IMR-90 (cell line): Measurements from ENCODE around the gene BTAF1. TPM values are rescaled to one million over a fixed set of nuclear protein-coding genes. Genes with fewer than 3 reads are reported as not detected.

Experiments
- ATAC-seq: fragments of 200-7000 bp; cut with Tn5 transposase; 2 replicates; pipeline ENCODE4 v1.9.1; 2020; ENCODE audit warnings: low read depth, mild to moderate bottlenecking, moderate library complexity
- BruUV-seq: library from RNA; stranded (reverse); fragments of 400-500 nt; replicated peaks from 2 replicates; lab custom pipeline; 2021; lab: Mats Ljungman, UMichigan
- CTCF ChIA-PET: fragments of 300-600 bp; formaldehyde crosslinking; extraction: SDS; loops from one replicate; lab custom pipeline; 2021; ENCODE audit warnings: antibody characterized with exemption; lab: Yijun Ruan, JAX
- POLR2A ChIA-PET: fragments of 300-600 bp; sonication (Branson Sonifier 250); formaldehyde crosslinking; loops from one replicate; lab custom pipeline; 2022; ENCODE audit warnings: antibody characterized with exemption; ENCODE audit not compliant: unreplicated experiment; lab: Charles Lee
- DNase-seq: peaks from one replicate; pipeline ENCODE4 v3.0.0; 2013
- H2AFZ ChIP-seq: replicated peaks from 2 replicates; pipeline ENCODE3; 2013; ENCODE audit warnings: low read length, mild to moderate bottlenecking; ENCODE audit not compliant: poor library complexity
- H2AK5ac ChIP-seq: 2 replicates; pipeline ENCODE4 v1.6.1; 2013; ENCODE audit warnings: low read depth, low read length, inconsistent platforms
- H2AK9ac ChIP-seq: replicated peaks from 2 replicates; pipeline ENCODE3; 2013; ENCODE audit warnings: mild to moderate bottlenecking, low read depth, low read length, moderate library complexity; ENCODE audit not compliant: poor library complexity
- H2BK120ac ChIP-seq: 2 replicates; pipeline ENCODE4 v1.6.1; 2013; ENCODE audit warnings: low read depth, low read length, inconsistent platforms
- H2BK15ac ChIP-seq: 3 replicates; pipeline ENCODE4 v1.6.1; 2013; ENCODE audit warnings: low read depth, low read length, inconsistent platforms
- H2BK20ac ChIP-seq: 2 replicates; pipeline ENCODE4 v1.6.1; 2013; ENCODE audit warnings: low read depth, mild to moderate bottlenecking, inconsistent platforms, low read length, moderate library complexity
- H2BK5ac ChIP-seq: 2 replicates; pipeline ENCODE4 v1.6.1; 2013; ENCODE audit warnings: mild to moderate bottlenecking, low read depth, low read length, inconsistent platforms; ENCODE audit not compliant: poor library complexity, severe bottlenecking
- H3K14ac ChIP-seq: replicated peaks from 2 replicates; pipeline ENCODE4 v1.6.1; 2013; ENCODE audit warnings: low read depth, low read length, inconsistent platforms
- H3K18ac ChIP-seq: 2 replicates; pipeline ENCODE4 v1.6.1; 2013; ENCODE audit warnings: low read depth, low read length, control low read depth
- H3K23ac ChIP-seq: 2 replicates; pipeline ENCODE4 v1.6.1; 2013; ENCODE audit warnings: low read depth, low read length, inconsistent platforms
- H3K27ac ChIP-seq: 2 replicates; pipeline ENCODE4 v1.5.1; 2013; ENCODE audit warnings: mild to moderate bottlenecking, control low read depth, low read length; ENCODE audit not compliant: insufficient read depth
- H3K27me3 ChIP-seq: 2 replicates; pipeline ENCODE4 v1.6.1; 2013; ENCODE audit warnings: low read length; ENCODE audit not compliant: control insufficient read depth, insufficient read depth
- H3K36me3 ChIP-seq: 2 replicates; pipeline ENCODE4 v1.6.1; 2013; ENCODE audit warnings: low read length, mixed read lengths; ENCODE audit not compliant: control insufficient read depth, insufficient read depth
- H3K4ac ChIP-seq: 2 replicates; pipeline ENCODE4 v1.6.1; 2013; ENCODE audit warnings: low read depth, low read length, inconsistent platforms
- H3K4me1 ChIP-seq: 2 replicates; pipeline ENCODE4 v1.6.1; 2013; ENCODE audit warnings: low read length, mixed read lengths; ENCODE audit not compliant: control insufficient read depth, insufficient read depth
- H3K4me2 ChIP-seq: 2 replicates; pipeline ENCODE4 v1.6.1; 2013; ENCODE audit warnings: low read depth, mild to moderate bottlenecking, control low read depth, low read length, moderate library complexity
- H3K4me3 ChIP-seq: 2 replicates; pipeline ENCODE4 v1.5.1; 2013; ENCODE audit warnings: low read depth, mild to moderate bottlenecking, control low read depth, low read length, moderate library complexity; ENCODE audit not compliant: insufficient read depth
- H3K56ac ChIP-seq: 2 replicates; pipeline ENCODE4 v1.6.1; 2013; ENCODE audit warnings: low read length, inconsistent platforms; ENCODE audit not compliant: insufficient read depth; ENCODE audit errors: extremely low read depth
- H3K79me1 ChIP-seq, 2 experiments: 2 replicates each; pipeline ENCODE4 v1.6.1; 2013; ENCODE audit warnings: low read length in 2 of 2, inconsistent platforms in 1 of 2, low read depth in 1 of 2
- H3K9ac ChIP-seq: 2 replicates; pipeline ENCODE4 v1.6.1; 2013; ENCODE audit warnings: low read depth, low read length, control low read depth
- H3K9me1 ChIP-seq: 2 replicates; pipeline ENCODE4 v1.6.1; 2013; ENCODE audit warnings: low read length, inconsistent platforms; ENCODE audit not compliant: insufficient read depth
- H3K9me3 ChIP-seq: 2 replicates; pipeline ENCODE4 v1.6.1; 2013; ENCODE audit warnings: low read length; ENCODE audit not compliant: control insufficient read depth, insufficient read depth
- H4K20me1 ChIP-seq: 2 replicates; pipeline ENCODE4 v1.6.1; 2013; ENCODE audit warnings: low read length, inconsistent platforms; ENCODE audit not compliant: insufficient read depth
- H4K5ac ChIP-seq: 2 replicates; pipeline ENCODE4 v1.6.1; 2013; ENCODE audit warnings: mild to moderate bottlenecking, low read depth, low read length, control low read depth
- H4K8ac ChIP-seq, 2 experiments: 2 replicates each; pipeline ENCODE4 v1.6.1; 2013; ENCODE audit warnings: low read depth in 2 of 2, low read length in 2 of 2, control low read depth in 1 of 2, inconsistent platforms in 1 of 2
- H4K91ac ChIP-seq: 2 replicates; pipeline ENCODE4 v1.6.1; 2013; ENCODE audit warnings: low read depth, low read length, inconsistent platforms; ENCODE audit not compliant: insufficient read depth
- CTCF ChIP-seq: conservative IDR thresholded peaks from 2 replicates; pipeline ENCODE4 v1.5.1; 2012; ENCODE audit warnings: mild to moderate bottlenecking, low read depth, low read length, improper control_type of control experiment
- ELK1 ChIP-seq: fragments of 150-350 bp; IDR thresholded peaks from 2 replicates; pipeline ENCODE4 v1.6.1; 2016; ENCODE audit warnings: low read depth, mild to moderate bottlenecking, low read length, moderate library complexity, borderline replicate concordance
- MXI1 ChIP-seq: IDR thresholded peaks from 2 replicates; pipeline ENCODE4 v1.6.1; 2012; ENCODE audit warnings: low read depth, mild to moderate bottlenecking, low read length, moderate library complexity, borderline replicate concordance
- USF2 ChIP-seq: fragments of 150-350 bp; IDR thresholded peaks from 2 replicates; pipeline ENCODE4 v1.6.1; 2017; ENCODE audit warnings: mild to moderate bottlenecking, antibody characterized with exemption, low read length, low read depth
- WGBS, 2 experiments: methylation state at CpG; one replicate each; pipeline versions ENCODE4 v1.1.5 to v1.1.7; 2013; ENCODE audit warnings: missing lambda C conversion rate in 2 of 2; ENCODE audit not compliant: insufficient read length in 1 of 2; ENCODE audit errors: extremely low coverage in 2 of 2; 5-methylcytosine and 5-hydroxymethylcytosine counted together
- dilution Hi-C: fragments of 300-500 bp; cut with HindIII; formaldehyde crosslinking; loops from one replicate; pipeline ENCODE4 v1.14.3; 2018; ENCODE audit warnings: low sequenced_read_pairs; ENCODE audit not compliant: unreplicated experiment
- in situ Hi-C: fragments of 300-500 bp; cut with MboI; formaldehyde crosslinking; loops from 3 replicates; pipeline ENCODE4 v1.14.3; 2019; ENCODE audit warnings: low sequenced_read_pairs, inconsistent platforms, mixed read lengths
- intact Hi-C: fragments of 100-400 bp; cut with micrococcal nuclease; formaldehyde crosslinking; loops from 2 replicates; pipeline ENCODE4 v1.10.0; 2022
- polyA plus RNA-seq, 3 experiments: library from polyadenylated mRNA; depleted of rRNA; stranded (reverse); fragments of >200 nt; gene quantifications; 2 replicates each; pipeline ENCODE4 v1.2.3, GENCODE V29; 2012; ENCODE audit warnings: low replicate concordance in 1 of 3
- total RNA-seq: library from RNA; depleted of rRNA; stranded (reverse); fragments of >200 nt; gene quantifications from 2 replicates; pipeline ENCODE4 v1.2.3, GENCODE V29; 2012

BTAF1 gene
- total and polyA plus RNA-seq, 2 of the 4 experiments (the other 2 are of a cell fraction), result 15.0 to 42.3 TPM

- no CpG with 5 or more reads among the region's 2 CpGs for WGBS, 2 experiments
- H3K4me2 ChIP-seq, result no peak overlapping the region
- H3K27ac ChIP-seq, result no peak overlapping the region
- H3K14ac ChIP-seq, result no peak overlapping the region
- ChIA-PET POLR2A (no interaction called here), CTCF (interaction anchor here (0.6 kb wide), 1 partner anchor 14 kb away, joined by 3 read pairs; no protein-coding TSS in a partner anchor)
- H3K79me1 ChIP-seq, result no peaks in the 10 kb centered on the region; a peak in 1 of 4 replicates
- no peak overlapping the region for H3K9ac ChIP-seq
- H3K4ac ChIP-seq, result no peak overlapping the region
- no peaks in the 10 kb centered on the region for H3K4me1 ChIP-seq
- dilution Hi-C loops (no loop called here), intact Hi-C loops (no loop called here), in situ Hi-C loops (no loop called here)
- no peak overlapping the region for H3K56ac ChIP-seq
- no peaks in the 10 kb centered on the region for H3K9me1 ChIP-seq
- H3K4me3 ChIP-seq, result no peak overlapping the region
- no peak for DNase-seq
- no peak for ATAC-seq
- H3K27me3 ChIP-seq, result no peaks in the 10 kb centered on the region
- TF ChIP-seq CTCF, result no peak
- TF ChIP-seq USF2, result no peak
- TF ChIP-seq ELK1, result no peak
- no peak for TF ChIP-seq MXI1
- no peak overlapping the region for H2AK5ac ChIP-seq
- H2AFZ ChIP-seq, result no peak overlapping the region
- H2BK15ac ChIP-seq, result no peak overlapping the region
- peaks cover 3% of the 10 kb centered on the region; the same call in 1 of the 2 replicates for H3K9me3 ChIP-seq
- no peak overlapping the region for H3K23ac ChIP-seq
- no peak overlapping the region for H2BK120ac ChIP-seq
- no peaks in the 10 kb centered on the region for H4K20me1 ChIP-seq
- H4K5ac ChIP-seq, result no peak overlapping the region
- H3K18ac ChIP-seq, result no peak overlapping the region
- no peak overlapping the region for H4K91ac ChIP-seq
- BruUV-seq, result no TSS peak
- no peak overlapping the region for H4K8ac ChIP-seq
- H2BK5ac ChIP-seq, result no peak overlapping the region
- peaks cover 16% of the 10 kb centered on the region for H3K36me3 ChIP-seq
- H2BK20ac ChIP-seq, result no peak overlapping the region
- H2AK9ac ChIP-seq, result no peak overlapping the region
These were observed 78.4 kb downstream of the BTAF1 start for GRCh38 chr10:92001995-92002394.
